ENCODE data around the gene BLVRA.
"Not testable (repeated sequence)": the region's sequence is repeated elsewhere in the genome, so short reads cannot be mapped to it uniquely, and the experiment has no call there.

BLVRA gene

DNA sequence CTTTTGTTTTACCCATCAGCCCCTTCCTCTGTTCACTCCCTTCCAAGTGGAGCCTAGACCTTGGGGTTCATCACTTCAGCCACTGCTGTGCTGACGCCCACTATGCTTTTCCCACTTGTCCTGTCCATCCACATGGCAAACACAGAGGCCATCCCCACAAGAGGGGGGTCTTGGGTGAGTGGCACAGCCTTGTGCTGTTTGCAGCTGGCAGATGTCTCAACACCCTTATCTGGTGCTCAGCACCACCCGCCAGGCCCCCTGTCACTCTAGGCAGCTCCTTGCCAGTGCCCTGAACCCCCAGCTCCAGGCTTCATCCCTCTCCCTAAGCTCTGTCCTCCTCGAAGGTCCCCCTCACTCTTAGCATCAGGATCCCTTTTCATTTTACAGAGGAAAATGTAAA is 13.1 kb downstream of the BLVRA start:
- ChIA-PET CTCF (interaction anchor here (1.2 to 2.4 kb wide), 4 partner anchors 10 to 189 kb away, joined by 3 to 6 read pairs (median 3); partner anchors contain the start of gene STK17A), POLR2A (no interaction called here)
- no peak for DNase-seq (ENCODE audit: extremely low spot score)

DNA sequence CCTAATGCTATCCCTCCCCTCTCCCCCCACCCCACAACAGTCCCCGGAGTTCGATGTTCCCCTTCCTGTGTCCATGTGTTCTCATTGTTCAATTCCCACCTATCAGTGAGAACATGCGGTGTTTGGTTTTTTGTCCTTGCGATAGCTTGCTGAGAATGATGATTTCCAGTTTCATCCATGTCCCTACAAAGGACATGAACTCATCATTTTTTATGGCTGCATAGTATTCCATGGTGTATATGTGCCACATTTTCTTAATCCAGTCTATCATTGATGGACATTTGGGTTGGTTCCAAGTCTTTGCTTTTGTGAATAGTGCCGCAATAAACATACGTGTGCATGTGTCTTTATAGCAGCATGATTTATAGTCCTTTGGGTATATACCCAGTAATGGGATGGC is 14.8 kb downstream of the BLVRA start:
- CTCF ChIA-PET; POLR2A ChIA-PET; DNase-seq (ENCODE audit: extremely low spot score): not testable (repeated sequence)

More for the DNA sequence above, 13.1 kb downstream of the BLVRA start:
- TF ChIP-seq, protein P1, sequence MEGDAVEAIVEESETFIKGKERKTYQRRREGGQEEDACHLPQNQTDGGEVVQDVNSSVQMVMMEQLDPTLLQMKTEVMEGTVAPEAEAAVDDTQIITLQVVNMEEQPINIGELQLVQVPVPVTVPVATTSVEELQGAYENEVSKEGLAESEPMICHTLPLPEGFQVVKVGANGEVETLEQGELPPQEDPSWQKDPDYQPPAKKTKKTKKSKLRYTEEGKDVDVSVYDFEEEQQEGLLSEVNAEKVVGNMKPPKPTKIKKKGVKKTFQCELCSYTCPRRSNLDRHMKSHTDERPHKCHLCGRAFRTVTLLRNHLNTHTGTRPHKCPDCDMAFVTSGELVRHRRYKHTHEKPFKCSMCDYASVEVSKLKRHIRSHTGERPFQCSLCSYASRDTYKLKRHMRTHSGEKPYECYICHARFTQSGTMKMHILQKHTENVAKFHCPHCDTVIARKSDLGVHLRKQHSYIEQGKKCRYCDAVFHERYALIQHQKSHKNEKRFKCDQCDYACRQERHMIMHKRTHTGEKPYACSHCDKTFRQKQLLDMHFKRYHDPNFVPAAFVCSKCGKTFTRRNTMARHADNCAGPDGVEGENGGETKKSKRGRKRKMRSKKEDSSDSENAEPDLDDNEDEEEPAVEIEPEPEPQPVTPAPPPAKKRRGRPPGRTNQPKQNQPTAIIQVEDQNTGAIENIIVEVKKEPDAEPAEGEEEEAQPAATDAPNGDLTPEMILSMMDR (IDR thresholded peaks at IDR 0.05; ENCODE audit: control extremely low read depth, extremely low read depth, low read depth, missing control alignments), result no peak

DNA sequence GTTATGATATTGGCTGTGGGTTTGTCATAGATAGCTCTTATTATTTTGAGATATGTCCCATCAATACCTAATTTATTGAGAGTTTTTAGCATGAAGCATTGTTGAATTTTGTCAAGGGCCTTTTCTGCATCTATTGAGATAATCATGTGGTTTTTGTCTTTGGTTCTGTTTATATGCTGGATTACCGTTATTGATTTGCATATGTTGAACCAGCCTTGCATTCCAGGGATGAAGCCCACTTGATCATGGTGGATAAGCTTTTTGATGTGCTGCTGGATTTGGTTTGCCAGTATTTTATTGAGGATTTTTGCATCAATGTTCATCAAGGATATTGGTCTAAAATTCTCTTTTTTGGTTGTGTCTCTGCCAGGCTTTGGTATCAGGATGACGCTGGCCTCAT is 16.8 kb downstream of the BLVRA start:
- POLR2A ChIA-PET; CTCF ChIA-PET; DNase-seq (ENCODE audit: extremely low spot score): not testable (repeated sequence)

DNA sequence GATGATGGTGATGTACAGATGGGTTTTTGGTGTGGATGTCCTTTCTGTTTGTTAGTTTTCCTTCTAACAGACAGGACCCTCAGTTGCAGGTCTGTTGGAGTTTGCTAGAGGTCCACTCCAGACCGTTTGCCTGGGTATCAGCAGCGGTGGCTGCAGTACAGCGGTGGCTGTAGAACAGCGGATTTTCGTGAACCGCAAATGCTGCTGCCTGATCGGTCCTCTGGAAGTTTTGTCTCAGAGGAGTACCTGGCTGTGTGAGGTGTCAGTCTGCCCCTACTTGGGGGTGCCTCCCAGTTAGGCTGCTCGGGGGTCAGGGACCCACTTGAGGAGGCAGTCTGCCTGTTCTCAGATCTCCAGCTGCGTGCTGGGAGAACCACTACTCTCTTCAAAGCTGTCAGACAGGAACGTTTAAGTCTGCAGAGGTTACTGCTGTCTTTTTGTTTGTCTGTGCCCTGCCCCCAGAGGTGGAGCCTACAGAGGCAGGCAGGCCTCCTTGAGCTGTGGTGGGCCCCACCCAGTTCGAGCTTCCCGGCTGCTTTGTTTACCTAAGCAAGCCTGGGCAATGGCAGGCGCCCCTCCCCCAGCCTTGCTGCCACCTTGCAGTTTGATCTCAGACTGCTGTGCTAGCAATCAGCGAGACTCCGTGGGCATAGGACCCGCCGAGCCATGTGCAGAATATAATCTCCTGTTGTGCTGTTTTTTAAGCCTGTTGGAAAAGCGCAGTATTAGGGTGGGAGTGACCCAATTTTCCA is 20.0 kb downstream of the BLVRA start:
- DNase-seq (ENCODE audit: extremely low spot score); POLR2A ChIA-PET: not testable (repeated sequence)
- CTCF ChIA-PET, result interaction anchor here (1.6 kb wide), 1 partner anchor 10 kb away, joined by 5 read pairs; no protein-coding TSS in a partner anchor

DNA sequence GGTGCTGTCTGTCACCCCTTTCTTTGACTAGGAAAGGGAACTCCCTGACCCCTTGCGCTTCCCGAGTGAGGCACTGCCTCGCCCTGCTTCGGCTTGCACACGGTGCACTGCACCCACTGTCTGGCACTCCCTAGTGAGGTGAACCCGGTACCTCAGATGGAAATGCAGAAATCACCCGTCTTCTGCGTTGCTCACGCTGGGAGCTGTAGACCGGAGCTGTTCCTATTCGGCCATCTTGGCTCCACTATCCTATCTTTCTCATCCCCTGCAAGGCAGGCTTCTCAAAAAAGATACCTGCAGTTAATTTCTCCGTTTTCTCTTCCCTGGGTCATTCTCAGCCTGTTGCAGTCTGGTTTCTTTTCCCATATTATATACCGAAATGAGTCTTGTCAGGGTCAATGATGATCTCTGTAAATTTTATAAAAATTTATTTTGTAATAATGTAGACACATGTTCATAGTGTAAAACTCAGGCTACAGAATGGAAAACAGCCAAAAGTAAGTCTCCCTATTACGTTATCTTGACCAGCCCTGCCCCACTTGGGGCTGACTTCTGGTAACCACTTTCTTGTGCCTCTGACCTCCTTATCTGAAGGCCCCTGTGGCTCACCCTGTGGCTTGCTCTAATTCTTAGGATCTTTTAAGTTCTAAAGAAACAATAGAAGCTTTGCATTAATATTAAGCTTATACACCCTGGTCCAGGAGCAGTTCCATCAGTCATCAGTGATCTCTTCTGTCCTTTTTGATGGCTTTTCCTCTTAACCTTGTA is 20.7 kb downstream of the BLVRA start:
- no peak for DNase-seq (ENCODE audit: extremely low spot score)
- TF ChIP-seq, protein P1 (IDR thresholded peaks at IDR 0.05; ENCODE audit: control extremely low read depth, extremely low read depth, low read depth, missing control alignments), result no peak
- POLR2A ChIA-PET, result no interaction called here
- CTCF ChIA-PET, result interaction anchor here (1.0 to 1.6 kb wide), 2 partner anchors 11 to 196 kb away, joined by 3 to 5 read pairs; partner anchors contain the start of gene STK17A

DNA sequence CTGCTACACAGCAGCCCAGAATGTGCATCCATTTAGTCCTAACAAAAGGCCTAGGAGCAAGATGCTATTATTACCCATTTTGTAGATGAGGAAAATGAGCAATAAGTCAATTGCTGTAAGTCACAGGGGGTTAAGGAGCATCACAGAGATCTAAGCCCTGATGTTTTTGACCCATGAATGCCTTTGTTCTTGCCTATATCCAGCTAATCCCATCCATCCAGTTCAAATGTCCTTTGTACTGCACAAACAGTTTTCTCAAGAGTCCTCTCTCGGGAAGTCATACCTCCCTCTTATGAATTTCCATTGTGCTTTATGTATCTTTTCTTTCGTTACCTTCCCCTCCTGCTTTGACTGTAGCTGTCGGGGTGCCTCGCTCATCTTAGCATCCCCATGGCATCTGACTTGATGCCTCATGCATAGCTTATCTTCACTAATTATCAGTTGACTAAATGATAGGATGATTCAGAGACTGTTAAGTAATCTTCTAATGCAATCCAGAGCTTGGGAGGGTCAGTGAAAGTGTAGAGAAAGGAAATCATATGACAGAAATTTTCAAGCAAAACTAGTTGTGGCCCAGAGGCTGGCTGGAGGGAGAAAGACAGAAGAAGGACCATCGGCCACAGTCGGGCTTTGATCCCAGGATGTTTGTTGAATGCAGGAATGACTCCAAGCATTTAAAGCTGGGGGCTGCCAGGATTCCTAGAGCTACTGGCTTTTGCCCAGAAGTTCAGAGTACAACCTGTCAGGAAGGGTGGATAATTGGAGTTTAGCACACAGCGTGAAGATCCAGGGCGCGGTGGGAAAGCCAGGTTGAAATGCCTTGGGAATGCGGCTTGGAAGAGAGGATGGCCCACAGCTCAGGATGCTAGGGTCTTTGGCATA is 23.5 kb downstream of the BLVRA start:
- ChIA-PET CTCF (interaction anchor here (1.0 to 1.3 kb wide), 6 partner anchors 8 to 199 kb away, joined by 3 to 5 read pairs (median 4); partner anchors contain the start of gene STK17A), POLR2A (no interaction called here)
- TF ChIP-seq, protein P1 (IDR thresholded peaks at IDR 0.05; ENCODE audit: control extremely low read depth, extremely low read depth, low read depth, missing control alignments), result no peak
- no peak for DNase-seq (ENCODE audit: extremely low spot score)

DNA sequence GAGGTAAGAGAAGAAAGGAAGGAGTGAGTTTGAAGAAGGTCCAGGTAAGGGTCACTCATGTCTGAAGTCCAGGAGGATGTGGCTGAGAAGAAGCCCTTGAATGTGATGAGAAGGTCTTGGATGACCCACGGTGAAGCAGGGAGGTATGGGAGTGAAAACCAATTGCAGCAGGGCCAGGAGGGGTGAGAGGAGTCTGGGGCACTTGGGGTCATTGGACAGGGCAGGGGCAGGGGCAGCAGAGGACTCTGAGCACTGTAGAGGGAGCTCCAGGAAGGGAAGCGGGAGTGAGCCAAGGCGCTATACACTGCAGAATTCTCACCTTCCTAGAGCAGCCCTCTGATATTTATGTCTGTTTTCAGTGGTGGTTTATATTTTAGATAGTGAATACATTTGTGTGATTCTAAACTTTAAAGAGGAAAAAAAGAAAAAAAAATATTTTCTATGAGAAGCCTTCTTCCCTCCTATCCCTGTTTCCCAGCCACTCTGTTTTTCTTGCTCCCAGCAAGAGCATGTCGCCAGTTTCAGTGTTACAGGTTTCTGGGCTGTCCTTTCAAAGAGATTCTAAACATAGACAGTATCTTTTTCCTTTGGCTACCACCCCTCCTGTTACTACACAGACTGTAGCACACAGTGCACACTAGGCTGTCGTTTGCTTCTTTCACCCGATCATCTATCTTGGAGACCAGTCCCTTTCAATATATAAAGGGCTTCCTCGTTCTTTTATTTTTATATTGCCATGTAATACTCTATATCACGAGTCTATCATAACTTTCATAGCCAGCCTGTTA is 24.5 kb downstream of the BLVRA start:
- ChIA-PET POLR2A (no interaction called here), CTCF (interaction anchor here (1.0 to 1.3 kb wide), 4 partner anchors 9 to 200 kb away, joined by 3 to 5 read pairs (median 3); partner anchors contain the start of gene STK17A)
- TF ChIP-seq, protein P1 (IDR thresholded peaks at IDR 0.05; ENCODE audit: control extremely low read depth, extremely low read depth, low read depth, missing control alignments), result no peak
- DNase-seq (ENCODE audit: extremely low spot score), result no peak

All from GM10248 (cell line).